HCT116 (cell line): ENCODE data around the gene DDX52. TPM values are rescaled to one million over a fixed set of nuclear protein-coding genes. Genes with fewer than 3 reads are reported as not detected.

Source experiments
- ATAC-seq: fragments of 200-7000 bp; cut with Tn5 transposase; 2 replicates; pipeline ENCODE4 v1.9.1; 2020; ENCODE audit warnings: mild to moderate bottlenecking, moderate library complexity
- BruUV-seq: library from RNA; stranded (reverse); fragments of 400-500 nt; replicated peaks from 2 replicates; lab custom pipeline; 2021; lab: Mats Ljungman, UMichigan
- CTCF ChIA-PET: fragments of 300-600 bp; sonication (Branson Sonifier 250); formaldehyde crosslinking; loops from one replicate; lab custom pipeline; 2021; ENCODE audit warnings: antibody characterized with exemption; lab: Charles Lee
- POLR2A ChIA-PET: fragments of 300-600, 350-600 bp; sonication (Branson Sonifier 250); formaldehyde crosslinking; loops from one replicate; lab custom pipeline; 2021; ENCODE audit warnings: antibody characterized with exemption; lab: Charles Lee
- RAD21 ChIA-PET, 2 experiments: fragments of 300-600 bp; sonication (Branson Sonifier 250); formaldehyde crosslinking; loops; one replicate each; lab custom pipeline; 2023; ENCODE audit warnings: low total read pairs in 2 of 2; ENCODE audit not compliant: uncharacterized antibody in 2 of 2, unreplicated experiment in 2 of 2, low non-redundant PET in 1 of 2; lab: Charles Lee
- DNase-seq: peaks from one replicate; pipeline ENCODE4 v3.0.0-alpha.2; 2010; ENCODE audit warnings: low read depth, low spot score
- H2AFZ ChIP-seq: fragments of 200-600 bp; shearing (Covaris generic), sonication (generic); 2 replicates; pipeline ENCODE4 v1.6.1; 2017; ENCODE audit warnings: low read depth, mixed run types, mixed read lengths, antibody characterized with exemption, low read length; ENCODE audit not compliant: poor library complexity, severe bottlenecking
- H3K27ac ChIP-seq: 2 replicates; pipeline ENCODE4 v1.5.1; 2012; ENCODE audit warnings: low read depth, low read length
- H3K27me3 ChIP-seq: fragments of 200-600 bp; sonication (generic); 2 replicates; pipeline ENCODE4 v1.6.1; 2016; ENCODE audit warnings: mixed run types, low read length, mixed read lengths; ENCODE audit not compliant: insufficient read depth
- H3K36me3 ChIP-seq, 2 experiments: fragments of 200-500 bp in 1 of 2; fragments of 200-600 bp in 1 of 2; sonication (Bioruptor generic) in 1 of 2; sonication (generic) in 1 of 2; 2 replicates each; pipeline versions ENCODE4 v1.5.1 to v1.6.1; 2014 to 2016; ENCODE audit warnings: low read length in 2 of 2, inconsistent platforms in 1 of 2, mixed read lengths in 1 of 2, mixed run types in 1 of 2; ENCODE audit not compliant: insufficient read depth in 2 of 2, control insufficient read depth in 1 of 2
- H3K4me1 ChIP-seq, 2 experiments: fragments of 200-600 bp in 1 of 2; sonication (generic) in 1 of 2; 2 replicates each; pipeline versions ENCODE4 v1.5.1 to v1.6.1; 2012 to 2017; ENCODE audit warnings: low read length in 2 of 2, inconsistent platforms in 1 of 2, mild to moderate bottlenecking in 1 of 2, mixed read lengths in 1 of 2, mixed run types in 1 of 2, moderate library complexity in 1 of 2; ENCODE audit not compliant: insufficient read depth in 2 of 2, control insufficient read depth in 1 of 2
- H3K4me2 ChIP-seq: fragments of 200-600 bp; sonication (generic); 2 replicates; pipeline ENCODE4 v1.6.1; 2017; ENCODE audit warnings: mixed run types, low read length, mixed read lengths
- H3K4me3 ChIP-seq, 2 experiments: fragments of 200-600 bp in 1 of 2; sonication (generic) in 1 of 2; replicated peaks in 1 of 2; 2 replicates each; pipeline ENCODE4 v1.5.1; 2011 to 2016; ENCODE audit warnings: low read length in 2 of 2, control low read depth in 1 of 2, low read depth in 1 of 2, mild to moderate bottlenecking in 1 of 2, mixed read lengths in 1 of 2, mixed run types in 1 of 2
- H3K79me2 ChIP-seq: fragments of 200-600 bp; sonication (generic); 2 replicates; pipeline ENCODE4 v1.6.1; 2017; ENCODE audit warnings: mild to moderate bottlenecking, mixed run types, low read length, moderate library complexity, mixed read lengths; ENCODE audit not compliant: insufficient read depth
- H3K9ac ChIP-seq: fragments of 200-600 bp; sonication (generic); 2 replicates; pipeline ENCODE4 v1.6.1; 2016; ENCODE audit warnings: low read length, mixed read lengths
- H3K9me2 ChIP-seq: fragments of 200-600 bp; sonication (generic), shearing (Covaris generic); 2 replicates; pipeline ENCODE4 v1.6.1; 2017; ENCODE audit warnings: mixed run types, mild to moderate bottlenecking, moderate library complexity; ENCODE audit not compliant: insufficient read depth
- H3K9me3 ChIP-seq, 2 experiments: fragments of 200-500 bp in 1 of 2; fragments of 200-600 bp in 1 of 2; sonication (Bioruptor generic) in 1 of 2; sonication (generic) in 1 of 2; 2 replicates each; pipeline ENCODE4 v1.6.1; 2014 to 2017; ENCODE audit warnings: low read length in 2 of 2, mixed read lengths in 2 of 2, inconsistent platforms in 1 of 2, low read depth in 1 of 2, mild to moderate bottlenecking in 1 of 2, mixed run types in 1 of 2, moderate library complexity in 1 of 2; ENCODE audit not compliant: control insufficient read depth in 1 of 2, insufficient read depth in 1 of 2
- H4K20me1 ChIP-seq: fragments of 200-600 bp; sonication (generic), shearing (Covaris generic); 2 replicates; pipeline ENCODE4 v1.6.1; 2017; ENCODE audit warnings: mixed run types, mild to moderate bottlenecking, moderate library complexity; ENCODE audit not compliant: insufficient read depth
- CBX3 ChIP-seq: IDR thresholded peaks from 2 replicates; pipeline ENCODE4 v1.6.1; 2012; ENCODE audit warnings: low read depth
- CEBPB ChIP-seq: IDR thresholded peaks from 2 replicates; pipeline ENCODE4 v1.6.1; 2012; ENCODE audit warnings: low read depth
- ELF1 ChIP-seq: IDR thresholded peaks from 2 replicates; pipeline ENCODE4 v1.6.1; 2012; ENCODE audit warnings: low read depth, borderline replicate concordance
- EZH2 ChIP-seq: fragments of 200-600 bp; sonication (generic); IDR thresholded peaks from 2 replicates; pipeline ENCODE4 v1.6.1; 2017; ENCODE audit warnings: antibody characterized with exemption, mixed run types
- EZH2phosphoT487 ChIP-seq: fragments of 200-600 bp; IDR thresholded peaks from 2 replicates; pipeline ENCODE4 v1.6.1; 2018; ENCODE audit warnings: antibody characterized with exemption, borderline replicate concordance
- FOSL1 ChIP-seq: IDR thresholded peaks from 2 replicates; pipeline ENCODE4 v1.6.1; 2012; ENCODE audit warnings: low read depth
- POLR2A ChIP-seq: IDR thresholded peaks from 2 replicates; pipeline ENCODE4 v1.7.0; 2011; ENCODE audit warnings: borderline replicate concordance; ENCODE audit not compliant: insufficient read depth, insufficient read length; ENCODE audit errors: extremely low read depth
- RAD21 ChIP-seq: IDR thresholded peaks from 2 replicates; pipeline ENCODE4 v1.6.1; 2012; ENCODE audit warnings: low read depth, mild to moderate bottlenecking
- SP1 ChIP-seq: IDR thresholded peaks from 2 replicates; pipeline ENCODE4 v1.6.1; 2012; ENCODE audit warnings: low read depth
- SRF ChIP-seq: IDR thresholded peaks from 2 replicates; pipeline ENCODE4 v1.6.1; 2012; ENCODE audit warnings: low read depth
- TCF7L2 ChIP-seq: IDR thresholded peaks from 2 replicates; pipeline ENCODE4 v1.7.0; 2011; ENCODE audit warnings: borderline replicate concordance, inconsistent platforms; ENCODE audit not compliant: insufficient read depth, insufficient read length; ENCODE audit errors: extremely low read depth
- intact Hi-C: fragments of 100-400 bp; cut with micrococcal nuclease; formaldehyde crosslinking; loops from 2 replicates; pipeline ENCODE4 v1.10.0; 2022
- total RNA-seq: library from RNA; stranded (reverse); gene quantifications from one replicate; pipeline ENCODE4 v1.2.1, GENCODE V29; 2021; ENCODE audit not compliant: unreplicated experiment
- TF ChIP-seq, protein P1 (sequence below), 3 experiments: fragments of 200-600 bp in 1 of 3; sonication (generic) in 1 of 3; IDR thresholded peaks in 2 of 3; conservative IDR thresholded peaks in 1 of 3; 2 replicates each; pipeline ENCODE4 v1.5.1; 2012 to 2017; ENCODE audit warnings: low read depth in 2 of 3, low read length in 2 of 3, antibody characterized with exemption in 1 of 3, borderline replicate concordance in 1 of 3, control low read depth in 1 of 3, mild to moderate bottlenecking in 1 of 3, mixed read lengths in 1 of 3, mixed run types in 1 of 3, moderate library complexity in 1 of 3; ENCODE audit not compliant: insufficient read depth in 1 of 3
- TF ChIP-seq, protein P2 (sequence below): IDR thresholded peaks from 2 replicates; pipeline ENCODE4 v1.6.1; 2012; ENCODE audit warnings: low read depth
- TF ChIP-seq, protein P3 (sequence below): IDR thresholded peaks from 2 replicates; pipeline ENCODE4 v1.6.1; 2012

DDX52 gene
- total RNA-seq, 1 experiment from 2014 or later, result 45.4 TPM

DNA sequence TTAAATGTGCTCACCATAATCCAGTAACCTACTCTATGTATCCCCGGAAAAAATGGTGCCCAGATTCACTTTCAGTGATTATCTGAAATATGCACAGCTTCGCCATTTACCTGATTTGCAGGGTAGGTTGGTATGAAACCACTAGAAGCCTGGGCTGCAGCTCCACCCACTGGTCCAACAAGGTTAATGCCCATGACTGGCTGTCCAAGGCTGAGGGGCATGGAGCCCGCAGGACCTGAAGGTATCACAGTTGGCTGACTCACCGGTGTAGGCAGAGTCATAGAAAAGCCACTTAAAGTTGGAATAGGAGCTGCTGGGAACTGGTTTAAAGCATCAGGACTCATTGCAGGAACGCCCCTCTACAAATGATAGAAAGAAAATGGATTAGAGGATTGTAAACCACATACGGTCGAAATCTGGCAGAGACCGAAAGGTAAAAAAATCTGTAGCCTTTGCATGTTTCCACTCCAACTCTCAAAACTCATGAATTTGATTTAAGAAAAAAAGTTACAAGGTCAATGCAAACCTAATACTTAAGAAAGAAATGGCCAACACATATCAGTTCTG is 72.6 kb downstream of the DDX52 start:
- H3K9me2 ChIP-seq, result no peaks in the 10 kb centered on the region
- intact Hi-C loops, result loop anchor here (1.0 to 10.0 kb wide), 3 partner anchors 43 to 336 kb away; no protein-coding TSS in a partner anchor
- H3K9ac ChIP-seq, result no peak overlapping the region
- H3K79me2 ChIP-seq, result no peaks in the 10 kb centered on the region
- ChIA-PET CTCF (interaction anchor here (0.6 to 2.4 kb wide), 6 partner anchors 9 to 197 kb away, joined by 3 to 19 read pairs (median 4); no protein-coding TSS in a partner anchor), RAD21 (interaction anchor here in 1 of 2 experiments (0.6 kb wide), 1 partner anchor 22 kb away, joined by 3 read pairs; no protein-coding TSS in a partner anchor), POLR2A (interaction anchor here (0.6 kb wide), 1 partner anchor 211 kb away, joined by 3 read pairs; no protein-coding TSS in a partner anchor)
- ATAC-seq (peak; percentile 99), DNase-seq (peak; percentile 34)
- no peak overlapping the region for H3K27ac ChIP-seq
- H3K4me1 ChIP-seq, result peaks cover 0 to 6% of the 10 kb centered on the region in 2 experiments; a peak in 1 of 4 replicates
- no peak overlapping the region for H2AFZ ChIP-seq
- no peak overlapping the region for H3K4me3 ChIP-seq
- peaks cover 20 to 24% of the 10 kb centered on the region in 2 experiments; a peak in 3 of 4 replicates for H3K36me3 ChIP-seq
- TF ChIP-seq, protein P1, sequence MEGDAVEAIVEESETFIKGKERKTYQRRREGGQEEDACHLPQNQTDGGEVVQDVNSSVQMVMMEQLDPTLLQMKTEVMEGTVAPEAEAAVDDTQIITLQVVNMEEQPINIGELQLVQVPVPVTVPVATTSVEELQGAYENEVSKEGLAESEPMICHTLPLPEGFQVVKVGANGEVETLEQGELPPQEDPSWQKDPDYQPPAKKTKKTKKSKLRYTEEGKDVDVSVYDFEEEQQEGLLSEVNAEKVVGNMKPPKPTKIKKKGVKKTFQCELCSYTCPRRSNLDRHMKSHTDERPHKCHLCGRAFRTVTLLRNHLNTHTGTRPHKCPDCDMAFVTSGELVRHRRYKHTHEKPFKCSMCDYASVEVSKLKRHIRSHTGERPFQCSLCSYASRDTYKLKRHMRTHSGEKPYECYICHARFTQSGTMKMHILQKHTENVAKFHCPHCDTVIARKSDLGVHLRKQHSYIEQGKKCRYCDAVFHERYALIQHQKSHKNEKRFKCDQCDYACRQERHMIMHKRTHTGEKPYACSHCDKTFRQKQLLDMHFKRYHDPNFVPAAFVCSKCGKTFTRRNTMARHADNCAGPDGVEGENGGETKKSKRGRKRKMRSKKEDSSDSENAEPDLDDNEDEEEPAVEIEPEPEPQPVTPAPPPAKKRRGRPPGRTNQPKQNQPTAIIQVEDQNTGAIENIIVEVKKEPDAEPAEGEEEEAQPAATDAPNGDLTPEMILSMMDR (IDR thresholded peaks at IDR 0.05 in 2 of 3, conservative IDR thresholded peaks at IDR 0.05 in 1 of 3; ENCODE audit: borderline replicate concordance in 1 of 3, insufficient read depth in 1 of 3, low read depth in 2 of 3, low read length in 2 of 3), result peak; percentile 57 to 81 (median 75); a peak in 5 of 6 replicates
- TF ChIP-seq FOSL1, result no peak
- no peak for TF ChIP-seq POLR2A
- no peak for TF ChIP-seq TCF7L2
- no peak for TF ChIP-seq SRF
- TF ChIP-seq, protein P2, sequence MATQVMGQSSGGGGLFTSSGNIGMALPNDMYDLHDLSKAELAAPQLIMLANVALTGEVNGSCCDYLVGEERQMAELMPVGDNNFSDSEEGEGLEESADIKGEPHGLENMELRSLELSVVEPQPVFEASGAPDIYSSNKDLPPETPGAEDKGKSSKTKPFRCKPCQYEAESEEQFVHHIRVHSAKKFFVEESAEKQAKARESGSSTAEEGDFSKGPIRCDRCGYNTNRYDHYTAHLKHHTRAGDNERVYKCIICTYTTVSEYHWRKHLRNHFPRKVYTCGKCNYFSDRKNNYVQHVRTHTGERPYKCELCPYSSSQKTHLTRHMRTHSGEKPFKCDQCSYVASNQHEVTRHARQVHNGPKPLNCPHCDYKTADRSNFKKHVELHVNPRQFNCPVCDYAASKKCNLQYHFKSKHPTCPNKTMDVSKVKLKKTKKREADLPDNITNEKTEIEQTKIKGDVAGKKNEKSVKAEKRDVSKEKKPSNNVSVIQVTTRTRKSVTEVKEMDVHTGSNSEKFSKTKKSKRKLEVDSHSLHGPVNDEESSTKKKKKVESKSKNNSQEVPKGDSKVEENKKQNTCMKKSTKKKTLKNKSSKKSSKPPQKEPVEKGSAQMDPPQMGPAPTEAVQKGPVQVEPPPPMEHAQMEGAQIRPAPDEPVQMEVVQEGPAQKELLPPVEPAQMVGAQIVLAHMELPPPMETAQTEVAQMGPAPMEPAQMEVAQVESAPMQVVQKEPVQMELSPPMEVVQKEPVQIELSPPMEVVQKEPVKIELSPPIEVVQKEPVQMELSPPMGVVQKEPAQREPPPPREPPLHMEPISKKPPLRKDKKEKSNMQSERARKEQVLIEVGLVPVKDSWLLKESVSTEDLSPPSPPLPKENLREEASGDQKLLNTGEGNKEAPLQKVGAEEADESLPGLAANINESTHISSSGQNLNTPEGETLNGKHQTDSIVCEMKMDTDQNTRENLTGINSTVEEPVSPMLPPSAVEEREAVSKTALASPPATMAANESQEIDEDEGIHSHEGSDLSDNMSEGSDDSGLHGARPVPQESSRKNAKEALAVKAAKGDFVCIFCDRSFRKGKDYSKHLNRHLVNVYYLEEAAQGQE, result no peak
- TF ChIP-seq CEBPB, result no peak
- TF ChIP-seq EZH2, result no peak
- TF ChIP-seq CBX3, result 0 out of 2 replicates have a peak, but pooled peaks have one; percentile 10
- no peak for TF ChIP-seq EZH2phosphoT487
- TF ChIP-seq, protein P3, sequence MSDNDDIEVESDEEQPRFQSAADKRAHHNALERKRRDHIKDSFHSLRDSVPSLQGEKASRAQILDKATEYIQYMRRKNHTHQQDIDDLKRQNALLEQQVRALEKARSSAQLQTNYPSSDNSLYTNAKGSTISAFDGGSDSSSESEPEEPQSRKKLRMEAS, result no peak
- no peak for TF ChIP-seq SP1
- TF ChIP-seq RAD21, result peak; percentile 76
- TF ChIP-seq ELF1, result no peak
- no peaks in the 10 kb centered on the region for H3K27me3 ChIP-seq
- H3K9me3 ChIP-seq, result no peaks in the 10 kb centered on the region
- no peaks in the 10 kb centered on the region for H4K20me1 ChIP-seq
- no TSS peak for BruUV-seq
- H3K4me2 ChIP-seq, result no peak overlapping the region
